K562 (cell line): ENCODE measurements around the gene ACADVL. TPM values are rescaled to one million over a fixed set of nuclear protein-coding genes. Genes with fewer than 3 reads are reported as not detected.

Experiments
- ELF1 ChIP-seq: fragments of 200-800 bp; sonication (Bioruptor generic); IDR thresholded peaks from 2 replicates; pipeline ENCODE4 v1.6.1; 2016; ENCODE audit warnings: missing genetic modification characterization, missing compliant biosample characterization
- FOXM1 ChIP-seq, 2 experiments: fragments of 450-650 bp in 1 of 2; sonication (generic) in 1 of 2; formaldehyde crosslinking in 1 of 2; IDR thresholded peaks; 2 replicates each; pipeline versions ENCODE4 v1.6.1 to v1.9.0; 2017 to 2022; ENCODE audit warnings: low read depth in 2 of 2, mild to moderate bottlenecking in 2 of 2, missing genetic modification reagents in 1 of 2, moderate library complexity in 1 of 2
- HDAC6 ChIP-seq: IDR thresholded peaks from 2 replicates; pipeline ENCODE4 v1.6.1; 2012; ENCODE audit warnings: low read depth, mild to moderate bottlenecking, control low read depth, inconsistent platforms, low read length, moderate library complexity
- HDAC8 ChIP-seq: fragments of 450-650 bp; IDR thresholded peaks from 2 replicates; pipeline ENCODE4 v1.6.1; 2016; ENCODE audit warnings: mild to moderate bottlenecking, missing genetic modification characterization, moderate library complexity, missing compliant biosample characterization
- HNRNPK ChIP-seq: fragments of 200-400 bp; formaldehyde crosslinking; IDR thresholded peaks from one replicate; pipeline ENCODE4 v1.6.1; 2018; ENCODE audit warnings: mild to moderate bottlenecking, low read depth, low read length; ENCODE audit not compliant: poor library complexity, severe bottlenecking
- PHB2 ChIP-seq: fragments of 450-650 bp; IDR thresholded peaks from 2 replicates; pipeline ENCODE4 v1.6.1; 2017; ENCODE audit warnings: low read depth
- POLR2B ChIP-seq: fragments of 450-650 bp; IDR thresholded peaks from 2 replicates; pipeline ENCODE4 v1.6.1; 2018; ENCODE audit warnings: low read depth; ENCODE audit not compliant: partially characterized antibody
- RAD51 ChIP-seq: fragments of 450-650 bp; IDR thresholded peaks from 2 replicates; pipeline ENCODE4 v1.7.1; 2016; ENCODE audit warnings: low read depth, mild to moderate bottlenecking, borderline replicate concordance
- SPI1 ChIP-seq: IDR thresholded peaks from 2 replicates; pipeline ENCODE4 v1.6.1; 2011; ENCODE audit warnings: low read depth, low read length, control low read depth, borderline replicate concordance
- SRSF1 ChIP-seq: fragments of 200-400 bp; formaldehyde crosslinking; IDR thresholded peaks from 2 replicates; pipeline ENCODE4 v1.6.1; 2017; ENCODE audit warnings: mild to moderate bottlenecking, low read depth, low read length, moderate library complexity
- TAF15 ChIP-seq: fragments of 200-400 bp; formaldehyde crosslinking; IDR thresholded peaks from 2 replicates; pipeline ENCODE4 v1.6.1; 2017; ENCODE audit warnings: mild to moderate bottlenecking, low read depth, low read length, moderate library complexity
- TAF7 ChIP-seq: fragments of 450-650 bp; IDR thresholded peaks from 2 replicates; pipeline ENCODE4 v1.6.1; 2016; ENCODE audit warnings: missing genetic modification characterization, missing compliant biosample characterization
- TFAP4 ChIP-seq: sonication (generic); formaldehyde crosslinking; IDR thresholded peaks from 2 replicates; pipeline ENCODE4 v1.8.0; 2022; ENCODE audit warnings: missing genetic modification reagents, mild to moderate bottlenecking, moderate library complexity, borderline replicate concordance
- UBTF ChIP-seq, 2 experiments: IDR thresholded peaks; 2 replicates each; pipeline ENCODE4 v1.6.1; 2012; ENCODE audit warnings: improper control_type of control experiment in 2 of 2, low read depth in 2 of 2, low read length in 2 of 2, borderline replicate concordance in 1 of 2
- ZBTB12 ChIP-seq: fragments of 250-450 bp; sonication (Bioruptor Pico); IDR thresholded peaks from 2 replicates; pipeline ENCODE4 v1.4.0; 2020
- ZBTB2 ChIP-seq: fragments of 450-650 bp; IDR thresholded peaks from 2 replicates; pipeline ENCODE4 v1.6.1; 2016; ENCODE audit warnings: antibody characterized with exemption
- ZNF280A ChIP-seq: fragments of 450-650 bp; IDR thresholded peaks from 2 replicates; pipeline ENCODE4 v1.6.1; 2018; ENCODE audit warnings: mild to moderate bottlenecking, low read depth; ENCODE audit not compliant: partially characterized antibody
- ZNF3 ChIP-seq: fragments of 250-450 bp; sonication (Bioruptor Pico); IDR thresholded peaks from 2 replicates; pipeline ENCODE4 v1.5.0; 2021; ENCODE audit warnings: mild to moderate bottlenecking, moderate library complexity
- ZNF347 ChIP-seq: fragments of 450-650 bp; formaldehyde crosslinking; IDR thresholded peaks from 2 replicates; pipeline ENCODE4 v1.4.0; 2020; ENCODE audit warnings: low read depth, mild to moderate bottlenecking, moderate library complexity
- polyA plus RNA-seq, 8 experiments: library from polyadenylated mRNA; depleted of rRNA in 4 of 8; stranded (reverse) in 5 of 8; unstranded in 3 of 8; fragments of >200 nt; fragmentation: Nextera tagmentation in 2 of 8; fragmentation: Illumina TruSeq in 1 of 8; extraction: Ambion mirVana in 2 of 8; extraction: Trizol in 1 of 8; gene quantifications; 2 replicates each; pipeline versions ENCODE4 v1.2.1 to v1.2.3, GENCODE V29; 2011 to 2014; ENCODE audit warnings: inconsistent platforms in 1 of 8, missing spikeins in 1 of 8
- total RNA-seq, 7 experiments: library from RNA; depleted of rRNA in 6 of 7; stranded (reverse); fragments of >200 nt in 6 of 7; fragmentation: Illumina TruSeq in 2 of 7; extraction: Trizol in 2 of 7; gene quantifications; 2 replicates each; pipeline versions ENCODE4 v1.2.1 to v1.2.3, GENCODE V29; 2011 to 2021; ENCODE audit warnings: low replicate concordance in 1 of 7

The ACADVL gene
- total and polyA plus RNA-seq, 9 of the 15 experiments (the other 6 are each of a cell fraction or from before 2014, with no cell fraction given): 25.5 to 449 (median 214) TPM

GRCh38 chr17:7251661-7252175 is 32.0 kb downstream of the ACADVL start, which contains the start of gene CTDNEP1 (continued):
- TF ChIP-seq UBTF (IDR thresholded peaks at IDR 0.05; ENCODE audit: borderline replicate concordance in 1 of 2, low read depth in 2 of 2, low read length in 2 of 2) (no peak), POLR2B (peak; percentile 38), ZNF280A (no peak), ZBTB12 (no peak), ELF1 (tag) (peak; percentile 75), PHB2 (no peak), SRSF1 (no peak), TAF7 (peak; percentile 51), ZNF347 (CRISPR knock-in tag) (no peak), RAD51 (no peak), ZBTB2 (peak; percentile 94), HDAC6 (no peak), TFAP4 (CRISPR knock-in tag) (peak; percentile 55; the same call in 1 of the 2 replicates), ZNF3 (CRISPR knock-in tag) (no peak), TAF15 (no peak), HNRNPK (peak; percentile 98), FOXM1 (IDR thresholded peaks at IDR 0.05; ENCODE audit: low read depth) (no peak), FOXM1 (CRISPR knock-in tag; IDR thresholded peaks at IDR 0.05; ENCODE audit: low read depth) (no peak), HDAC8 (no peak), SPI1 (peak; percentile 82)
